ENCODE measurements around the gene UBQLNL. TPM values are rescaled to one million over a fixed set of nuclear protein-coding genes. Genes with fewer than 3 reads are reported as not detected.

The UBQLNL gene
- total and polyA plus RNA-seq, 2 of the 13 experiments (the other 11 are each of a cell fraction or from before 2014, with no cell fraction given): 0.08 TPM; not detected in 1

GRCh38 chr11:5527716-5528115, 11.2 kb upstream of the UBQLNL start:
- BruUV-seq (replicated peaks): no TSS peak
- no peaks in the 10 kb centered on the region for H3K4me1 ChIP-seq (ENCODE audit: insufficient read depth, low read length)
- H3K9me3 ChIP-seq (ENCODE audit: low read length): no peaks in the 10 kb centered on the region
- in situ Hi-C loops (cut with HindIII; ENCODE audit: extremely low pct_ligation_motif_present, low pct_unique_long_range_greater_than_20kb): no loop called here
- H4K20me1 ChIP-seq (ENCODE audit: insufficient read depth, low read length): no peaks in the 10 kb centered on the region
- no peaks in the 10 kb centered on the region for H3K36me3 ChIP-seq (replicated peaks in 1 of 2; ENCODE audit: control insufficient read depth in 1 of 2, insufficient read depth in 2 of 2, low read length in 2 of 2)
- no peak overlapping the region for H2AFZ ChIP-seq (ENCODE audit: low read length)
- no peak overlapping the region for H3K4me3 ChIP-seq (replicated peaks in 1 of 3; ENCODE audit: insufficient read depth in 1 of 3, low read depth in 2 of 3, low read length in 3 of 3)
- CTCF ChIA-PET (ENCODE audit: low intra/inter-chr PET ratio, low total read pairs): no interaction called here
- POLR2A ChIA-PET: no interaction called here
- DNase-seq (ENCODE audit: low spot score) (no peak), FAIRE-seq (no peak), ATAC-seq (no peak)
- no peaks in the 10 kb centered on the region for H3K79me2 ChIP-seq (ENCODE audit: insufficient read depth, low read length)
- H3K9ac ChIP-seq (ENCODE audit: insufficient read depth, low read depth, low read length): no peak overlapping the region
- intact Hi-C loops (cut with micrococcal nuclease; ENCODE audit: unreplicated experiment): no loop called here
- WGBS (ENCODE audit: low lambda C conversion rate): no CpG with 5 or more reads among the region's 5 CpGs
- peaks cover 0 to 15% of the 10 kb centered on the region in 2 experiments; a peak in 2 of 5 replicates for H3K27me3 ChIP-seq (ENCODE audit: control insufficient read depth in 1 of 2, insufficient read depth in 2 of 2, low read length in 2 of 2)
- TF ChIP-seq PRMT3 (CRISPR knock-in tag; IDR thresholded peaks at IDR 0.05; ENCODE audit: borderline replicate concordance, low read depth) (no peak), ATM (IDR thresholded peaks at IDR 0.05; ENCODE audit: borderline replicate concordance) (no peak), AFF4 (CRISPR knock-in tag; IDR thresholded peaks at IDR 0.05) (no peak), ZNF124 (CRISPR knock-in tag; IDR thresholded peaks at IDR 0.05) (no peak), ZHX2 (IDR thresholded peaks at IDR 0.05; ENCODE audit: low read depth) (no peak), ZHX2 (CRISPR knock-in tag; IDR thresholded peaks at IDR 0.05; ENCODE audit: borderline replicate concordance) (no peak), GLI4 (CRISPR knock-in tag; IDR thresholded peaks at IDR 0.05; ENCODE audit: borderline replicate concordance) (no peak)
- no peak overlapping the region for H3K4me2 ChIP-seq (ENCODE audit: low read depth, low read length)
- no peak overlapping the region for H3K27ac ChIP-seq (ENCODE audit: extremely low read length, insufficient read depth, low read length)
